H1 (cell line): ENCODE measurements around the gene SPATA21.

Source experiments
- ATF2 ChIP-seq: IDR thresholded peaks from 2 replicates; pipeline ENCODE4 v1.6.1; 2012; ENCODE audit warnings: low read length, inconsistent platforms
- CTCF ChIP-seq, 3 experiments: IDR thresholded peaks; 1 replicate in 2 of 3; 2 replicates in 1 of 3; pipeline versions ENCODE4 v1.5.1 to v1.6.1; 2011; ENCODE audit warnings: low read length in 3 of 3, mild to moderate bottlenecking in 3 of 3, inconsistent platforms in 2 of 3, low read depth in 1 of 3, moderate library complexity in 1 of 3; ENCODE audit not compliant: insufficient read depth in 1 of 3; ENCODE audit errors: control extremely low read depth in 1 of 3
- MAX ChIP-seq: IDR thresholded peaks from 2 replicates; pipeline ENCODE4 v1.6.1; 2012; ENCODE audit warnings: inconsistent platforms
- YY1 ChIP-seq: IDR thresholded peaks from 2 replicates; pipeline ENCODE4 v1.6.1; 2011; ENCODE audit warnings: low read depth, mild to moderate bottlenecking, low read length

- TF ChIP-seq CTCF (IDR thresholded peaks at IDR 0.05; ENCODE audit: control extremely low read depth in 1 of 3, insufficient read depth in 1 of 3, low read depth in 1 of 3, low read length in 3 of 3), result no peak
- no peak for TF ChIP-seq MAX
- TF ChIP-seq YY1, result no peak
- no peak for TF ChIP-seq ATF2
Observed at GRCh38 chr1:16351456-16351993, 85.7 kb downstream of the SPATA21 start.
